Esophagus squamous epithelium (tissue), 4 donors: ENCODE measurements around the gene KSR2.

ENCODE experiments used
- POLR2A ChIP-seq, 4 donors: fragments of 450-650 bp; IDR thresholded peaks; one replicate each; pipeline ENCODE4 v1.6.1; 2017; ENCODE audit warnings: antibody characterized with exemption in 4 of 4, mild to moderate bottlenecking in 4 of 4, moderate library complexity in 3 of 4
- TF ChIP-seq, protein P1 (sequence below), 6 experiments: fragments of 450-650 bp in 4 of 6; fragments of 200-600 bp in 2 of 6; sonication (generic) in 2 of 6; IDR thresholded peaks; one replicate each; pipeline ENCODE4 v1.5.1; 2016 to 2019; ENCODE audit warnings: antibody characterized with exemption in 6 of 6, mild to moderate bottlenecking in 4 of 6, moderate library complexity in 4 of 6

DNA sequence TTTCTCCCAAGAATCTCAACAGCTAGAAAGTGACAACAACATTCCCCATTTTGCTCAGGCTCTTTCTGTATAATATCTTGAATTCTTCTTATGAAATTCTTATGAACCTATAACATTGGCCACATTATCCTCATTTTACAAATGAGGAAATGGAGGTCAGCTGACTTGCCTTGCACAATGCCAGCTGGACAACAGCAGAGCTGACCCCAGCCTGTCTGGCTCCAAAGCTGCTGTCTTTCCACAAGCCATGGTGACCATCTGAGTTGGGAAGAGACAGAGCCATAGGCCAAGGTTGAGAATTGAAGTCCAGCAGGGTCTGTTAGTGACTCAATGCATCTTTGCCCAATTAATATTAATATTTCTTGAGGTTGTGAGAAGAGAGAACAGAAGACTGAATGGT, 87.3 kb downstream of the KSR2 start:
- TF ChIP-seq, protein P1, sequence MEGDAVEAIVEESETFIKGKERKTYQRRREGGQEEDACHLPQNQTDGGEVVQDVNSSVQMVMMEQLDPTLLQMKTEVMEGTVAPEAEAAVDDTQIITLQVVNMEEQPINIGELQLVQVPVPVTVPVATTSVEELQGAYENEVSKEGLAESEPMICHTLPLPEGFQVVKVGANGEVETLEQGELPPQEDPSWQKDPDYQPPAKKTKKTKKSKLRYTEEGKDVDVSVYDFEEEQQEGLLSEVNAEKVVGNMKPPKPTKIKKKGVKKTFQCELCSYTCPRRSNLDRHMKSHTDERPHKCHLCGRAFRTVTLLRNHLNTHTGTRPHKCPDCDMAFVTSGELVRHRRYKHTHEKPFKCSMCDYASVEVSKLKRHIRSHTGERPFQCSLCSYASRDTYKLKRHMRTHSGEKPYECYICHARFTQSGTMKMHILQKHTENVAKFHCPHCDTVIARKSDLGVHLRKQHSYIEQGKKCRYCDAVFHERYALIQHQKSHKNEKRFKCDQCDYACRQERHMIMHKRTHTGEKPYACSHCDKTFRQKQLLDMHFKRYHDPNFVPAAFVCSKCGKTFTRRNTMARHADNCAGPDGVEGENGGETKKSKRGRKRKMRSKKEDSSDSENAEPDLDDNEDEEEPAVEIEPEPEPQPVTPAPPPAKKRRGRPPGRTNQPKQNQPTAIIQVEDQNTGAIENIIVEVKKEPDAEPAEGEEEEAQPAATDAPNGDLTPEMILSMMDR (IDR thresholded peaks at IDR 0.05): no peak
- no peak for TF ChIP-seq POLR2A (IDR thresholded peaks at IDR 0.05)
